Ovary (tissue), 9 donors: ENCODE results near the gene ZMYM5. TPM values are rescaled to one million over a fixed set of nuclear protein-coding genes. Genes with fewer than 3 reads are reported as not detected.
A peak's percentile ranks its signal among the peaks of the same experiment; 100 is the strongest.

ENCODE experiments used
- DNase-seq, 5 donors: peaks; one replicate each; pipeline ENCODE4 v3.0.0-alpha.2; 2019 to 2020
- H3K27ac ChIP-seq, 2 donors: fragments of 200-600 bp; one replicate each; pipeline versions ENCODE4 v1.5.1 to v1.8.0; 2019 to 2022
- H3K27me3 ChIP-seq: fragments of 200-600 bp; one replicate; pipeline ENCODE4 v1.8.0; 2022
- H3K36me3 ChIP-seq: fragments of 200-600 bp; sonication (generic); one replicate; pipeline ENCODE4 v1.5.1; 2019
- H3K4me1 ChIP-seq: one replicate; pipeline ENCODE4 v1.8.1; 2013; ENCODE audit warnings: mild to moderate bottlenecking, moderate library complexity; ENCODE audit not compliant: insufficient read depth
- H3K4me3 ChIP-seq: fragments of 200-600 bp; sonication (generic); one replicate; pipeline ENCODE4 v1.5.1; 2017
- H3K9me3 ChIP-seq, 2 donors: fragments of 200-600 bp in 1 of 2; sonication (generic) in 1 of 2; one replicate each; pipeline versions ENCODE4 v1.5.1 to v1.8.1; 2013 to 2019; ENCODE audit warnings: mild to moderate bottlenecking in 1 of 2, moderate library complexity in 1 of 2
- EP300 ChIP-seq: sonication (generic); formaldehyde crosslinking; IDR thresholded peaks from one replicate; pipeline ENCODE4 v1.6.1; 2017; ENCODE audit warnings: antibody characterized with exemption
- POLR2A ChIP-seq: fragments of 450-650 bp; IDR thresholded peaks from one replicate; pipeline ENCODE4 v1.6.1; 2017; ENCODE audit warnings: antibody characterized with exemption, mild to moderate bottlenecking, moderate library complexity
- WGBS, 3 donors: extraction: QIAGEN DNeasy Blood & Tissue Kit in 1 of 3; methylation state at CpG; one replicate each; pipeline versions ENCODE4 v1.1.5 to v1.1.7; 2013 to 2017; 5-methylcytosine and 5-hydroxymethylcytosine counted together
- intact Hi-C, 4 donors: fragments of 100-400 bp; cut with DNase I; formaldehyde crosslinking; loops; one replicate each; pipeline versions ENCODE4 v1.11.0 to v1.15.1; 2022 to 2023
- polyA plus RNA-seq, 2 donors: library from polyadenylated mRNA; stranded (reverse); fragments of 200-250 nt in 1 of 2; fragments of 350-450 nt in 1 of 2; fragmentation: Illumina TruSeq in 1 of 2; extraction: RNeasy Lipid Tissue Mini Kit (QIAGEN cat#74804) in 1 of 2; gene quantifications; one replicate each; pipeline ENCODE4 v1.2.3, GENCODE V29; 2013 to 2014
- total RNA-seq, 7 donors: library from RNA; depleted of rRNA in 2 of 7; stranded (reverse); fragments of >200 nt in 2 of 7; fragmentation: NEBNext Ultra II Directional in 3 of 7; extraction: Animal tissue kit (Norgen Biotek cat#: 25700) in 3 of 7; gene quantifications; one replicate each; pipeline versions ENCODE4 v1.1.0 to v1.2.4, GENCODE V29; 2016 to 2023
- TF ChIP-seq, protein P1 (sequence below), 3 donors: fragments of 450-650 bp in 2 of 3; fragments of 200-600 bp in 1 of 3; IDR thresholded peaks; one replicate each; pipeline versions ENCODE4 v1.5.1 to v1.8.0; 2016 to 2022; ENCODE audit warnings: antibody characterized with exemption in 3 of 3, mild to moderate bottlenecking in 1 of 3
- donor health status: DM: no; HTN: no; CAD: no; lungs with moderate emphysema.
- donor health status: DM: no; HTN: no; CAD: no.
- donor health status: Bipolar disorder and iron deficiency.
- donor health status: DM: yes; HTN: yes; CAD: no.
- donor health status: DM: no; HTN: no; CAD: no.
- donor health status: DM: yes; HTN: yes; CAD: no.

ZMYM5 gene
- total and polyA plus RNA-seq, 9 donors: 8.0 to 19.4 (median 14.7) TPM

DNA sequence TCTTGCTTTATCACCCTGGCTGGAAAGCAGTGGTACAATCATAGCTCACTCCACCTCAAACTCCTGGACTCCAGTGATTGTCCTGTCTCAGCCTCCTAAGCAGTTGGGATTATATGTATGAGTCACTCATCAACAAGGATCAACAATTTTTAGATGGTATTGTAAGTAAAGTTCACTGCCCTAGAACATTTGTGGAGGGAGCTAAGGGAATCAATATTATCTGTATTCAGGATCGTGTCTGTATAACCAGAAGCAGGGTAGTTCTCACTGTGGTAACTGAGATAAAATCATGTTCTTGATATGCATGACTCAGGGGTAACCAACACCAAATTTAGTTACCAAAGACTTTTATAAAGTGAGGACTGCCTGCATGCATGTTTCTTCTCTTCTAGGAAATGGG, 27.0 kb downstream of the ZMYM5 start:
- 86 to 100% (median 87%) methylated on average over 1 of the region's 1 CpG for WGBS, 3 donors
- no peaks in the 10 kb centered on the region for H3K9me3 ChIP-seq
- H3K36me3 ChIP-seq: no peaks in the 10 kb centered on the region
- intact Hi-C loops: no loop called here
- TF ChIP-seq, protein P1, sequence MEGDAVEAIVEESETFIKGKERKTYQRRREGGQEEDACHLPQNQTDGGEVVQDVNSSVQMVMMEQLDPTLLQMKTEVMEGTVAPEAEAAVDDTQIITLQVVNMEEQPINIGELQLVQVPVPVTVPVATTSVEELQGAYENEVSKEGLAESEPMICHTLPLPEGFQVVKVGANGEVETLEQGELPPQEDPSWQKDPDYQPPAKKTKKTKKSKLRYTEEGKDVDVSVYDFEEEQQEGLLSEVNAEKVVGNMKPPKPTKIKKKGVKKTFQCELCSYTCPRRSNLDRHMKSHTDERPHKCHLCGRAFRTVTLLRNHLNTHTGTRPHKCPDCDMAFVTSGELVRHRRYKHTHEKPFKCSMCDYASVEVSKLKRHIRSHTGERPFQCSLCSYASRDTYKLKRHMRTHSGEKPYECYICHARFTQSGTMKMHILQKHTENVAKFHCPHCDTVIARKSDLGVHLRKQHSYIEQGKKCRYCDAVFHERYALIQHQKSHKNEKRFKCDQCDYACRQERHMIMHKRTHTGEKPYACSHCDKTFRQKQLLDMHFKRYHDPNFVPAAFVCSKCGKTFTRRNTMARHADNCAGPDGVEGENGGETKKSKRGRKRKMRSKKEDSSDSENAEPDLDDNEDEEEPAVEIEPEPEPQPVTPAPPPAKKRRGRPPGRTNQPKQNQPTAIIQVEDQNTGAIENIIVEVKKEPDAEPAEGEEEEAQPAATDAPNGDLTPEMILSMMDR (IDR thresholded peaks at IDR 0.05): no peak
- TF ChIP-seq EP300 (no peak), POLR2A (no peak)
- no peak overlapping the region for H3K27ac ChIP-seq
- no peak for DNase-seq
- H3K27me3 ChIP-seq: no peaks in the 10 kb centered on the region
- H3K4me1 ChIP-seq: no peaks in the 10 kb centered on the region
- H3K4me3 ChIP-seq: no peak overlapping the region

DNA sequence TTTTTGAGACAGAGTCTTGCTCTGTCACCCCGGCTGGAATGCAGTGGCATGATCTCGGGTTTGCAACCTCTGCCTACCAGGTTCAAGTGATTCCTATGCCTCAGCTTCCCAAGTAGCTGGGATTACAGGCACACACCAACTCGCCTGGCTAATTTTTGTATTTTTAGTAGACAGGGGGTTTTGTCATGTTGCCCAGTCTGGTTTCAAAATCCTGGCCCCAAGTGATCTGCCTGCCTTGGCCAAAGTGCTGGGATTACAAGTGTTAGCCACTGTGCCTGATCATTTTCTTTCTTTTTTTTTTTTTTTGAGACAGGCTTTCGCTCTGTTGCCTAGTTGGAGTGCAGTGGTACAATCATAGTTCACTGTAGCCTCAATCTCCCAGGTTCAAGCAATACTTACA, 28.7 kb downstream of the ZMYM5 start:
- TF ChIP-seq EP300 (no peak), POLR2A (no peak)
- TF ChIP-seq, protein P1 (IDR thresholded peaks at IDR 0.05): no peak
- Histone ChIP-seq H3K27me3 (no peaks in the 10 kb centered on the region), H3K9me3 (no peaks in the 10 kb centered on the region), H3K27ac (no peak overlapping the region), H3K4me3 (no peak overlapping the region), H3K4me1 (no peaks in the 10 kb centered on the region), H3K36me3 (no peaks in the 10 kb centered on the region)
- 92 to 95% (median 94%) methylated on average over 4 of the region's 4 CpGs for WGBS, 3 donors
- DNase-seq: no peak
- intact Hi-C loops: no loop called here

DNA sequence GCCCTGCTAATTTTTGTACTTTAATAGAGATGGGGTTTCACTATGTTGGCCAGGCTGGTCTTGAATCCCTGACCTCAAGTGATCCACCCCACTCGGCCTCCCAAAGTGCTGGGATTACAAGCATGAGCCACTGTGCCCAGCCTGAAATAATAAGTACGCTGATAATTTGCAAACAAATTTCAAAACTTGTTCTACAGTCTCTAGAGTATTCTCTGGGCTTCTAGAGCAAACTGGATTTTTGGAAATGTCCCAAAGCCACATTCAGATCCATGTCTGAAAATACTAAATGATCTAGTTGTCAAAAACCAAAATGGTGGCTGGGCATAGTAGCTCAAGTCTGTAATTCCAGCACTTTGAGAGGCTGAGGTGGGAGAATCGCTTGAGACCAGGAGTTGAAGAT, 40.8 kb downstream of the ZMYM5 start:
- Histone ChIP-seq H3K4me3 (no peak overlapping the region), H3K27ac (no peak overlapping the region), H3K27me3 (no peaks in the 10 kb centered on the region), H3K9me3 (no peaks in the 10 kb centered on the region), H3K36me3 (no peaks in the 10 kb centered on the region), H3K4me1 (no peaks in the 10 kb centered on the region)
- no peak for DNase-seq
- TF ChIP-seq POLR2A: no peak
- no peak for TF ChIP-seq EP300
- TF ChIP-seq, protein P1 (IDR thresholded peaks at IDR 0.05): no peak
- WGBS, 3 donors: 93 to 97% (median 95%) methylated on average over 3 of the region's 3 CpGs
- intact Hi-C loops: no loop called here

DNA sequence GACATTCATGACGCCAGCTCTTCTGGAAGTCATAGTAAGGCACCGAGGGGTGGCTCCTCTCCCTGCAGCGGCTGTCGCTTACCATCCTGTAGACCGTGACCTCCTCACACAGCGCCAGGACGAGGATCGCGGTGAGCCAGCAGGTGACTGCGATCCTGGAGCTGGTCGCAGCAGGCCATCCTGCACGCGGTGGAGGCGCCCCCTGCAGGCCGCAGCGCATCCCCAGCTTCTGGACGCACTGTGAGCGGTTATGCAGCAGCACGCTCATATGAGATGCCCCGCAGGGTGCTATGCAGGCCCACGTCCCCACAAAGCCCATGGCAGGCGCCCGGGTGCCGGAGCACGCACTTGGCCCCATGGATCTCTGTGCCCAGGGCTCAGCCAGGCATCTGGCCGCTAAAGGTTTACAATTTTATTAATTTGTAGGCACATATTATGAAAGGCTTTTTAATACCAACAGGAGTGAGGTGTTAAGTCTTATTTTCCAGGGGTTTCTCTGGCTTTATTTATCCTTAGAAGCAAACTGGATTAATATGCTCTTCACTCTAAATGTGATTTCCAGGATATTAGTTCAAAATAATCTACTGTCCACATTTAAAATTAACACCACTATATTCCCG, 45.1 kb downstream of the ZMYM5 start:
- TF ChIP-seq POLR2A: no peak
- TF ChIP-seq EP300: no peak
- TF ChIP-seq, protein P1 (IDR thresholded peaks at IDR 0.05): no peak
- Histone ChIP-seq H3K4me1 (no peaks in the 10 kb centered on the region), H3K9me3 (no peaks in the 10 kb centered on the region), H3K27ac (no peak overlapping the region), H3K4me3 (no peak overlapping the region), H3K27me3 (no peaks in the 10 kb centered on the region), H3K36me3 (no peaks in the 10 kb centered on the region)
- 63 to 74% (median 69%) methylated on average over 27 of the region's 27 CpGs for WGBS, 3 donors
- intact Hi-C loops: no loop called here
- peak in 2 of 5 donors; percentile 20 to 41 for DNase-seq
